NCI-H2227 (cell line): ENCODE data around the gene TULP1.
"Not testable (repeated sequence)": the region's sequence is repeated elsewhere in the genome, so short reads cannot be mapped to it uniquely, and the experiment has no call there.

Source experiments
- DNase-seq: peaks from one replicate; lab custom pipeline; 2025; ENCODE audit not compliant: unreplicated experiment; lab: John Stamatoyannopoulos, UW

Gene TULP1

GRCh38 chr6:35522151-35522550 lies 9.5 kb upstream of the TULP1 start:
- no peak for DNase-seq

DNA sequence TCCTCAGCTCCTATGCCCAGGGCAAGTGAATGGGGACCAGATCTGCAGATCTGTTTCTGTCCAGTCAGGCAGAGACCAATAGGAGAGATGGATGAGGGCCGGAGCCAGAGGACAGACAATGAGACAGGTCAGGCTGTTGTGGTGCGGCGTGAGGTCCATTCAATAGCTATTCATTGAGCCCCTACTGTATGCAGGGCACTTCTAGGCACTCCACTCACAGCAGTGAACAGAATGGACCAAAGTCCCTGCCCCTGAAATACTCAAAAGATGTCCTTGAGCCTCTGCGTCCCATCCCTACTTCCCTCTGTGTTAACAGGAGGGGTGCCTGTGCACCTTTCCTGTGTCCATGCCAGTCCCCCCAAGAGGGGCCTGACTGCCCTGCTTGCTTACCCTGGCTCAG lies 8.5 kb upstream of the TULP1 start:
- DNase-seq, result no peak

- DNase-seq, result no peak
Observed at GRCh38 chr6:35519313-35520015, 6.8 kb upstream of the TULP1 start.

GRCh38 chr6:35518566-35519312 lies 6.0 kb upstream of the TULP1 start:
- DNase-seq, result no peak

DNA sequence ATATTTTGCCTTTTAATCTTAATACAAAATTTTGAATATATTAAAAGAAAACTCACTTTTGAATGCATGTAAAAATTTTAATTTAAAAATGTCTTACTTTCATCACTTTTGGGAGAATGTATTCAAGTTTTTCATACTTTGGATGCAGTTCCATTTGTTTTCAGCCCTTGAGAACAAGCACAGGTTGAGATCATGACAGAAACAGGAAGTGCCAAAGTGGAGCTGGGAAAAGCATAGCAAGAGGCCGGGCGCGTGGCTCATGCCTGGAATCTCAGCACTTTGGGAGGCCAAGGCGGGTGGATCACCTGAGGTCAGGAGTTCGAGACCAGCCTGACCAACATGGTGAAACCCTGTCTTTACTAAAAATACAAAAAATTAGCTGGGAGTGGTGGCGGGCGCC lies 5.3 kb upstream of the TULP1 start:
- not testable (repeated sequence) for DNase-seq

GRCh38 chr6:35516712-35517111 lies 4.0 kb upstream of the TULP1 start:
- no peak for DNase-seq

- not testable (repeated sequence) for DNase-seq
Observed at GRCh38 chr6:35515939-35516338, 3.2 kb upstream of the TULP1 start.

GRCh38 chr6:35514587-35514986 lies 1.9 kb upstream of the TULP1 start:
- no peak for DNase-seq

DNA sequence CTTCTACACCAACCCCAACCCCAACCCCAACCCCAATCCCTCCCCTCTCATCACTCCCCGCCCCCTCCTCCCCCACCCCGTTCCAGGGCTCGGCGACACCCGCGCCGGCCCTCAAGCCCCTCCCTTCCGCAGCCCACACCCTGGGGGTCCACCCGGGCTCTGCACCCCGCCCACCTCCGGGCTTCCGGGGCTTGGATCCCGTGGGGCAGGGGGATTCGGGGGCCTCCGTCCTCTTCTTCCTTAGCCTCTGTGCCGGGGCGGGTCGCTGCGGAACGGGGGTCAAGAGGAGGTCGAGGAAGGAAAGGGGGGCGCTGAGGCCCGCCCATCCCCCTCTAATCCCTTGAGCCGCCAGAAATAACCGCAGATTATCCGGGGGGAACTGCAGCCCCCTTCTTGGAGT lies 690 bp downstream of the TULP1 start:
- DNase-seq, result no peak

- no peak for DNase-seq
Observed at GRCh38 chr6:35511562-35511941, 1.1 kb downstream of the TULP1 start.

DNA sequence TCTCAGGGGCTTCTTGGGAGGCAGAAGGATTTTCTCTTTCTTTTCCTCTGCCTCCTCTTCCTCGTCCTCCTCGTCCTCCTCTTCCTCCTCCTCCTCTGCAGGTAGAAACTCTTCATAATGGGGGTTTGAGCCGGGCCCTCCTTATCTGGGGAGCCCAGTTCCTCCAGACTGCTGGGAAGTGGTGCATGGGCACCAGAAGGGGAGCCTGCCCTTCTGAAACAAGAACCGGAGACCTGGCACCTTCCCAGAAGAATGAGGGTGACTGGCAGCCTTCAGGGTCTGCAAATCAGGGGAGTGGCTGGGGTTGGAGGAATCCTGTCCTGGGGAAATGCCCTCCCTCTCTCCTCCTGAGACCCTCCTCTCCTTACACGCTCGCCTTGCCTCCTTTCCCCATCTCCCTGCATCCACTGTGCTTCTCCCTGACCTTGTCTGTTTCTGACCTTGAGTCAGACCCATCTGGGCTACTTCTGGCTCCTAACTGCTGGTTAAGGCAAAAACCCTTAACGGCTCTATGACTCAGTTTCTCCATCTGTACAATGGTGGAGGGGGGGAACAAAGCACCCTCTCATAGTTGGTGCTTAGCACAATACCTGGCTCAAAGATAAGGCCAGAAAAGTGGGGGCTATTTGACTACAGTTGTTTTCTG lies 1.7 kb downstream of the TULP1 start:
- no peak for DNase-seq

DNA sequence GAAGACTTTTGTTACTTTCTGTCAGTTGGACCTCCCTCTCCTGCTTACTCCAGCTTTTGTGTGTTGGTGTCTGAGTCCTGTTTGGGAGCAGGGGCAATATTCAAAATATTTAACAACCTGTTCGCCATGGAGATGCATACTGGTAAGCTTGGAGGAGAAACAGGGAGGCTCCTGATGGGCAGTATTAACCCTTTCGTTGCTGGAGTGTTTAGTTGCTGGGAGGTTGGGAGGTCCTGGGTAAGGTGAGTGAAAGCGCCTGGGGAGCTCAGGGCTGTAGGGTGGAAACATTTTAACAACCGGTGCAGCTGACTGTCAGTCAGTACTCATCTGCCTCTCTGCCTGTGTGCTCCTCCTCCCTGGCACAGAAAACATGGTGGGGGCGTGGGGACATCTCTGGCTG lies 4.2 kb downstream of the TULP1 start:
- DNase-seq, result no peak

GRCh38 chr6:35508027-35508426 lies 4.7 kb downstream of the TULP1 start:
- DNase-seq, result no peak

- DNase-seq, result no peak
Observed at GRCh38 chr6:35507221-35507620, 5.5 kb downstream of the TULP1 start.

- no peak for DNase-seq
Observed at GRCh38 chr6:35506536-35506935, 6.2 kb downstream of the TULP1 start.

DNA sequence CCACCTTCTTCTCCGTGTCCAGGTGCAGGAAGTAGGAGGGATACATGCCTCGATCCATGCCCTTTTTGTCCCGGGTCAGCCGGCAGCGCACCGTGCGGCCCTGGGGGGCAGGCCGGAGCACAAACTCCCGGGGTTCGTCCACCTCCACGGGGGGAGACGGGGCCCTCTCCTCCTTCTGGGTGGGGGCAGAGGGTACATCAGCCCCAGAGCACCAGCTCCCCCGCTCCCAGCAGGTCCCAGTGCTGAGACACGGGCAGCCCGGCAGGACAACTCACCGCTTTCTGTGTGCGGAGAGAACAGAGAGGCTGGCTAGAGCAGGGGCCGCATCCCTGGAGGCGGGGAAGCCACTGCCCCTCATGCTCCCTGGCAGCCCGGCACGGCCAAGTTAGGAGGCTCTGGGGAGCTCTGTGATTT lies 6.7 kb downstream of the TULP1 start:
- no peak for DNase-seq

DNA sequence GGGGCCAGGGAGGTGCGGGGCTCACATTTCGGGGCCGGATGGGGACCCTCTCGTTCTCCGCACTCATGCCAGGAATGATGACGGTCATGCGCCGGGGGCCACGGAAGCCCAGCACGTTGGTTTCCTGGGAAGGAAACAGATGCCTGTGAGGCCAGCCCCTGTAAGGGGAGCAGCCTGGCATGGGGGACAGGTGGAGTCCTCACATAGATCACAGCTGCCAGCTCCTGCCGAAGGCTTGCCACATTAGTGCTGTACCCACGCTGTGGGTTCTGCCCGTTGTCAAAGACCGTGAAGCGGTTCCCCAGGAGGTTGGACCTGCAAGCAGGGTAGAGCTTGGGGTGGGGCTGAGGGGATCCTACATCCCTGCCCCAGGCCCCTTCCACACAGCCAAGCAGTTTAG lies 9.2 kb downstream of the TULP1 start:
- DNase-seq, result no peak

GRCh38 chr6:35501784-35502183 lies 10.9 kb downstream of the TULP1 start:
- DNase-seq, result no peak

- DNase-seq, result no peak
Observed at GRCh38 chr6:35500782-35501181, 11.9 kb downstream of the TULP1 start.

- no peak for DNase-seq
Observed at GRCh38 chr6:35499372-35499771, 13.3 kb downstream of the TULP1 start.

DNA sequence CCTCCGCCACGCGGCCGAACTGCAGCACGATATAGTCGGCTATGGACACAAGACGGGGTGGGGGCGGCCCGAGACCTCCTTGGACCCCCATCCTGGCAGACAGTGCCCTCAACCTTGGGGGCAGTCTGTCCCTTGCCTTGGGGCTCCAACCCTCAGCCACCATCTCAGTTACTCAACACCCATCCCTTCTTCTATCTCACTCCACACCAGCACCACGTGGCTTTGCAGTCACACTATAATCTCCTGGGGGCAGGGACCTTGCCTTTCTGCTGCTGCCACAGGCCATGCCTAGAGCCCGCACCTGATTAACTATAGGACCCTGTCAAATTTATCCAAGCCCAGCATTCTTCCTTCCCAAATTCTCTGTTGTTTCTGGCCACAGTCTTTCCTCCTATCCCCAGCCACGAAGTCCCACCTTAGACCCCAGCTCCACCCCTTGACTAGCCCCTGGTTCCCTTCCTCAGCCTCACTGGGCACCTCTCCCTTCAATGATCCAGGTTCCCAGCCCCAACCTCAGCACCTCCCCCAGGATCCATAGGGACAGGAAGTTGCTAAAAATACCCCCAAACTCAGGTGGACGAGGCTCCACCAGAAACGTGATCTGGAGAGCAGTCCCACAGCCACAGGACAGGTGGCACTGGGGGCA lies 14.2 kb downstream of the TULP1 start:
- DNase-seq, result no peak
